Bladder microvascular endothelial cell (primary cell): ENCODE data around the gene SCARB1. TPM values are rescaled to one million over a fixed set of nuclear protein-coding genes. Genes with fewer than 3 reads are reported as not detected.

Source experiments
- total RNA-seq: library from RNA; depleted of rRNA; stranded (reverse); fragments of >200 nt; gene quantifications from 2 replicates; pipeline ENCODE4 v1.2.3, GENCODE V29; 2014

Gene SCARB1, protein sequence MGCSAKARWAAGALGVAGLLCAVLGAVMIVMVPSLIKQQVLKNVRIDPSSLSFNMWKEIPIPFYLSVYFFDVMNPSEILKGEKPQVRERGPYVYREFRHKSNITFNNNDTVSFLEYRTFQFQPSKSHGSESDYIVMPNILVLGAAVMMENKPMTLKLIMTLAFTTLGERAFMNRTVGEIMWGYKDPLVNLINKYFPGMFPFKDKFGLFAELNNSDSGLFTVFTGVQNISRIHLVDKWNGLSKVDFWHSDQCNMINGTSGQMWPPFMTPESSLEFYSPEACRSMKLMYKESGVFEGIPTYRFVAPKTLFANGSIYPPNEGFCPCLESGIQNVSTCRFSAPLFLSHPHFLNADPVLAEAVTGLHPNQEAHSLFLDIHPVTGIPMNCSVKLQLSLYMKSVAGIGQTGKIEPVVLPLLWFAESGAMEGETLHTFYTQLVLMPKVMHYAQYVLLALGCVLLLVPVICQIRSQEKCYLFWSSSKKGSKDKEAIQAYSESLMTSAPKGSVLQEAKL
- total RNA-seq = 23.3 and 30.1 TPM in 2 replicates

DNA sequence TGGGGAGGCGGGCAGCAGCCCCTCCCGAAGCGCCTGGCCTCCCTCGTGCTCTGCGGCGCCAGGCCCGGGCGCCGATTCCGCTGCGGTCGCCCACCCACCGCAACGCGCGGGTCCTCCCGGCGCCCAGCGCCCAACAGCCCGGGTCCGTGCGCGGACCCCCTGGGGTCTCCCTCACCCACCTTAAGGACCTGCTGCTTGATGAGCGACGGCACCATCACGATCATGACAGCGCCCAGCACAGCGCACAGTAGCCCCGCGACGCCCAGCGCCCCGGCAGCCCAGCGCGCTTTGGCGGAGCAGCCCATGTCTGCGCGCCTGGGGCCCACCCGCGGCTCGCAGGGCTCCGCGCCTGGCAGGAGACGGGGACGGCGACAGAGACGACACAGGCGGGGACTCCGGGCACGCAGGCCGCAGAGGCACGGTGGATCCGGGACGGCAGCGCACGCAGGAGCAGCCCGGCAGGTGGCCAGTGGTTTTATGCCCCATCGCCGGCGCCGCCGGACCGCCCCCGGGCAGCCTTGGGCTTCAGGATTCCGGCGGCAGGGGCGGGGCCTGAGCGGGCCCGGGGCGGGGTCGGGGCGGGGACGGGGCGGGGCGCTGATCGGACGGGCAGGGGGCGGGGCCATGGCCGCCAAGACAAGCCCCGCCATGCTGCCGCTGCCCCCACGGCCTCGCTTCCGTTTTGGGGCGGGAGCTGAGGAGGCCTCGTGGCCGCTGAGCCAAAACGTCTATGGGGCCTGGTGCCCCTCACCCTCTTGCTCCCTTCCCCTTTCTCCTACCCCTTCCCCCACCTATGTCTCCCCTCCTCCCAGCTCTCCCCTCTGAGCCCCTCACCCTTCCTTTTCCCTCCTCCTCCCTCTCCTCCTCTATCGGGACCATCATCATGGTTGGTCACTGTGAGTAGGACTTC, at the start of gene SCARB1:
SCARB1 (minus strand) TSS at position 449 of the 910 bp plus-strand sequence; CDS start at position 305, 144 bp downstream.

Other genes with a start within 250 kb of the SCARB1 start
- 1,455 and 2,490 TPM in 2 replicates for gene UBC, start 50.8 kb upstream of the SCARB1 start, total RNA-seq
- gene DHX37, start 125.3 kb upstream of the SCARB1 start, total RNA-seq = 10.7 and 20.3 TPM in 2 replicates
- 2.9 and 6.3 TPM in 2 replicates for gene BRI3BP, start 129.8 kb upstream of the SCARB1 start, total RNA-seq
- gene AACS, start 201.6 kb upstream of the SCARB1 start, total RNA-seq = 23.3 and 23.6 TPM in 2 replicates